GM12872 (cell line): Measurements from ENCODE around the gene ALAS1.
A peak's percentile ranks its signal among the peaks of the same experiment; 100 is the strongest.

ENCODE experiments used
- CTCF ChIP-seq: IDR thresholded peaks from 3 replicates; pipeline ENCODE4 v1.5.1; 2011; ENCODE audit warnings: low read depth, mild to moderate bottlenecking, low read length, moderate library complexity; ENCODE audit not compliant: insufficient read depth

The ALAS1 gene

DNA sequence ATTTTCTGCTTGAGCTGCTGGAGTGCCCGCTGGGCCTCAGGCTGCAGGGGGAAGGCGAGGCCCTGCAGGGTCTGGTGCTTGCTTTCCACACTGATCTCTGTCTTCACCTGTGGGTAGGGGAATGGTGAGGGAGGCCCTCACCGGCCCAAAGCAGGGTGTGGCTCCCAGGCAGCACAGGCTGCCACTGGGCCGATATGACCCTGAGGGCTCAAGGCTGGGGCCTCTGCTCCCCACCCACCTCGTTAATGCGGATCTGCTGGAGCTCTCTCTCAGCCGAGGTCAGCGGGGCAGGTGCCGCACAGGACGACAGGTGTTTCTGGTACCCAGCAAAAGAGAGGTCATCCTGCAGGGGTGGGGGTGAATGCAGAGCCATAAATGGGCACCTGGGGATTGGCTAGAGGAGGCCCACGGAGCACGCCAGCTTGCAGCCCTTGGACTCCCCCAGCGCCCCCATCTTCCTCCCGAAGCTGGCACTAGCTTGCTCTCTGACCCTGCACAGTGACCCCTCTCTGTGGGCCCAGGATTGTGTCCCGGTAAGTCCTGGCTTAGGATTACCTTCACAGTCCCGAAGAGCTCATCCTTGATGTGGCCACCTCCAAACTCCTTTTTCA lies 33.0 kb downstream of the ALAS1 start:
- no peak for TF ChIP-seq CTCF

GRCh38 chr3:52231502-52232278 lies 33.7 kb downstream of the ALAS1 start:
- TF ChIP-seq CTCF = peak; percentile 97

DNA sequence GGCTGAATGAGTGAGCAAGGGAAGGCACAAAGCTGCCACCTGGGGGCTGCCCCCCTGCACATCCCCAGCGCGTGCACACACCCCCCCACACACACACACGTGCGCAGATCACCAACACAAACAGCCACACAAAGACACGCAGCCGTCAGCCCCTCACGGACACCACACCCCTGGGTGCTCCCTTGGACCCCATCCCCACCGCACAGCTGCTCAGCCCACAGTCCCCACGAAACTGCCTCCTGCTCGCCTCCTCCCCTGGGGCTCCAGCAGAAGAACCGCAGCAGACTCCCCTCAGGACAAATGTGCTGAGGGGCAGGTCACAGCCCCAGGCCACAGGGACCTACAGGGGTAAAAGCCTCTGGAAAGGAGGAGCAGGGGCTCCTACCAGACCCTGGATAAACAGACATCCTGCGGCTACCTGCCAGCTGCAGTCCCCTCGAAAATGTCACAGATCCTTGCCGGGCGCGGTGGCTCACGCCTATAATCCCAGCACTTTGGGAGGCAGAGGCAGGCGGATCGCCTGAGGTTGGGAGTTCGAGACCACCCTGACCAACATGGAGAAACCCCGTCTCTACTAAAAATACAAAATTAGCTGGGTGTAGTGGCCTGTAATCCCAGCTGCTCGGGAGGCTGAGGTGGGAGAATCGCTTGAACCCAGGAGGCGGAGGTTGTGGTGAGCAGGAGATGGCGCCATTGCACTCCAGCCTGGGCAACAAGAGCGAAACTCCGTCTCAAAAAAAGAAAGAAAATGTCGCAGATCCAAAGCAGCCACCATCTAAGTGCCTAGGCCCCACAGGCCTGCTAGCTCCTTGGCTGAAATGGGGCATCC lies 34.5 kb downstream of the ALAS1 start:
- TF ChIP-seq CTCF = no peak

- no peak for TF ChIP-seq CTCF
Measured at GRCh38 chr3:52233108-52233591, 35.2 kb downstream of the ALAS1 start.

GRCh38 chr3:52233968-52234367 lies 36.0 kb downstream of the ALAS1 start:
- no peak for TF ChIP-seq CTCF

DNA sequence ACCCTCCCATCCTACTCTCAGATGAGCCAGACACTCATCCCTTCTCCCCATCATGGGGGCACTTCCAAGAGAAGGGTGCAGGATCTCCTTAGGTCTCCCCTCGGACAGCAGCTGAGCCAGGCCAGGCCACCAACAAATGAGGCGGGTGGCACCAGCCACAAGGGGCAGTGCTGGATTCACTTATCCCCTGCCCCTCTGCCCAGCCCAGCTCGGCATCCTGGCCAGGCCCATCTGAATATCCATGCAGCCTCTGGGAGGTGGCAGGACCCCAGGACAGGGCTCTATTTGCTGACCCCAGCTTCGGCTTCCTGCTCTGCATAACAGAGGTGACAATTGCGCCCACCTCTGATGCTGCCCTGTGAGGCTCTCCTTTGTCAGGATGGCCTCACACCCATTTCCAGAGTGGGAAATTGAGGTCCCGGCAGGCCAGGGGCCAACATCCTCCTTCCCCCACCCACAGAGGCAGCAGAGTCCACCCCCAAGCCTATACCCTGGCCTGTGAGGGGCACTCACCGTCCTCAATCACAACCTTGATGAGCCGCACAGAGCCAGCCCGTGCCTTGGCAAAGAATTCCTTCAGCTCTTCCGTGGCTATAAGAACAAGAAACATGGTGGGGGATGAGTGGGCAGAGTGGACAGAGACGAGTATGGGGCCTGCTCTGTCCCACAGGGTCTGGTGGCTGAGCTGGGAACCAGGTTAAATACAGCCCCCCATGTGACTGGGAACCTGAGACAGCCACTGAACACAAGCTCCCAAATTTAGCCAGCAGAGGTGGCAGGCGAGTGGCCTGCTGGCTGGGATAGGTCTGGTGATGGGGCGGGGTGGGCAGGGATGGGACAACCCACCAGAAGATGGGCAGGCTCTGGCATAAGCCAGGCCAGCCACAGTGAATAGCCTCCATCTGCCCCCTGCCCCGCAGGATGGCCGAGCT lies 36.8 kb downstream of the ALAS1 start:
- TF ChIP-seq CTCF = no peak
